ENCODE measurements around the gene WIPF2.
"Not testable (repeated sequence)": the region's sequence is repeated elsewhere in the genome, so short reads cannot be mapped to it uniquely, and the experiment has no call there.

WIPF2 gene

DNA sequence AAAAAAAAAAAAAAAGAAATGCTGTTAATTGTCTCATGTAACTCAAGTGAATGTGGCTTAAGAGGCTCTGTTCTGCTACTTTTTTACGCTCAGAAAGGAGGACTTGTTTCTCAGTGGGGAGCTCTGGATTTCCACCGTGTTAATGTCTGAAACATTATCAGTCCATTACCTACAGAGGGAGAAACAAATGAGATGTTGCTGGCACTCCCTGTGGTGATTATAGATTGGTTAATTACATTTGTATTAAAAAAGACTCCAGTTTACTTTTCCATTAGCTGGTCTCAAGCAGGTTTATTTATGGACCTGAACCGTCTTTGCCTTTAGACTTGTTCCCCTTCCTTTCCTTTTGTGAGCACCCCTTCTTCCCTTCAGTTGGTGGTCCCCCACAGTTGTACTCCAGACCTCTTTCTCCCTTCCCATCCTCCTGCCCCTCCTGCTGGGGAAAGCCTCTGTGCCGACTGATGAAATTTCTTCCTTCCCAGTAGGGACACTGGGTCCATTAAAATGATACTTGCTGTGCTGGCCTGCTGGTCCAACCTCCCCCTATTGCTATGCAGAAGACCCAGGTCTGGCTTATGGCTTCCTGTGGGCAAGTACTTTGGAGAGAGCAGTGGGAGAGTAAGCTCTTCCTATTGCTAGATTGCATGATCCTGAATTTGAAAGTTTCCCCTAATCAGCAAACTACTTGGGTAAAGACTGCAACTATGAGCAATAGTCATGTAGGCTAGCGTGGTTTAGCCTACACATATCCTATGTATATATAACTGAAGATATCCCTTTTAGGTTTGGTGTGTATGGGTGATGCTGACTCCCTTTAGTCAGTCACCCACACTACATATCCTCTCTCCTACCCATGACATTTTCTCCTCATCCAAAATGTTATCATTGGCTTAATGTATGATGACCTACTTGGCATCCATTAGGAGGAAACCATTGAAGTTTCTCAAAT, 76.7 kb downstream of the WIPF2 start:
- no peak overlapping the region for H3K4me3 ChIP-seq (ENCODE audit: low read depth, low read length)

- H3K4me3 ChIP-seq (ENCODE audit: low read depth, low read length) = no peak overlapping the region
Measured at GRCh38 chr17:40297511-40297910, 78.4 kb downstream of the WIPF2 start.

- no peak overlapping the region for H3K4me3 ChIP-seq (ENCODE audit: low read depth, low read length)
Measured at GRCh38 chr17:40298726-40299125, 79.6 kb downstream of the WIPF2 start.

DNA sequence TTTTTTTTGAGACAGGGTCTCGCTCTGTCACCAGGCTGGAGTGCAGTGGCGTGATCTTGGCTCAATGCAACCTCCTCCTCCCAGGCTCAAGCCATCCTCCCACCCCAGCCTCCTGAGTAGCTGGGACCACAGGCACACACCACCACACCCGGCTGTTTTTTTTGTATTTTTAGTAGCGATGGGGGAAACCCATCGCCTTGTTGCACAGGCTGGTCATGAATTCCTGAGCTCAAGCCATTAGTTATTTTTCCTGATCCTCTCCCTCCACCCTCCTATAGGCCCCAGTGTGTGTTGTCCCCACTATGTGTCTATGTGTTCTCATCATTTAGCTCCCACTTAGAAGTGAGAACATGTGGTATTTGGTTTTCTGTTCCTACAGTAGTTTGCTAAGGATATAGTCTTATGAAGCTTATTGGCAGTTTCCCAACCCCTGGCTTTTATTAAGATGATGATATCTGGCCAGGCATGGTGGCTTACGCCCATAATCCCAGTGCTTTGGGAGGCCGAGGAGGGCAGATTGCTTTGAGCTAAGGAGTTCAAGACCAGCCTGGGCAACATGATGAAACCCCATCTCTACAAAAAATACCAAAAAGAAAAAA, 80.2 kb downstream of the WIPF2 start:
- H3K4me3 ChIP-seq (ENCODE audit: low read depth, low read length) = not testable (repeated sequence)

- no peak overlapping the region for H3K4me3 ChIP-seq (ENCODE audit: low read depth, low read length)
Measured at GRCh38 chr17:40301315-40301714, 82.2 kb downstream of the WIPF2 start.

GRCh38 chr17:40303009-40303657, 84.0 kb downstream of the WIPF2 start:
- H3K4me3 ChIP-seq (ENCODE audit: low read depth, low read length) = no peak overlapping the region

- H3K4me3 ChIP-seq (ENCODE audit: low read depth, low read length) = no peak overlapping the region
Measured at GRCh38 chr17:40303708-40304551, 84.8 kb downstream of the WIPF2 start.

- H3K4me3 ChIP-seq (ENCODE audit: low read depth, low read length) = not testable (repeated sequence)
Measured at GRCh38 chr17:40304552-40304863, 85.4 kb downstream of the WIPF2 start.

DNA sequence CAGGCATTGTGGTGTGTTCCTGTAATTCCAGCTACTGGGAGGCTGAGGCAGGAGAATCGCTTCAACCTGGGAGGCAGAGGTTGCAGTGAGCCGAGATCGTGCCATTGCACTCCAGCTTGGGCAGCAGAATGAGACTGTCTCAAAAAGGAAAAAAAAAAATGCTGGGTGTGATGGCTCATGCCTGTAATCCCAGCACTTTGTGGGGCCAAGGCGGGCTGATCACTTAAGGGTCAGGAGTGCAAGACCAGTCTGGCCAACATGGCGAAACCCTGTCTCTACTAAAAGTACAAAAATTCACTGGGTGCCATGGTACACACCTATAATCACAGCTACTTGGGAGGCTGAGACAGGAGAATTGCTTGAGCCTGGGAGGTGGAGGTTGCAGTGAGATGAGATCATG, 85.8 kb downstream of the WIPF2 start:
- H3K4me3 ChIP-seq (ENCODE audit: low read depth, low read length) = not testable (repeated sequence)

DNA sequence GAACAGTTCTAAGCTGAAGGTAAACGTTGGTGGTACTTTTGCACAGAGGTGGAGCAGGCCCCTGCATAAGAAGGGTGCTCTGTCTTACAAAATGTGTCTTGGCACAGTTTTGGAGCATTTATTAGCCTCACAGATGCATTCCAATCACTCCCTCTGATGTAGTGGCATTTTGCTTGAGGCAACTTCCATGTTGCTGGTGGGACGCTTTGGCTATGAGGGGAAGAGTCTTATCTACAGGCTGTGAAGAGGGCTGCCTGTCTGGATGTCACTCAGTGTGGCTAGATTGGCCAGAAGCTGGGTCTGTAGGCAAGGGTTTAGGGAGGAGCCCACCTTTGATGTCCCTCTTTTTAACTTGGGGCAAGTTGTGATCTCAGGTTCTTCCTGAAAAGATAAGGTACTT, 87.3 kb downstream of the WIPF2 start:
- no peak overlapping the region for H3K4me3 ChIP-seq (ENCODE audit: low read depth, low read length)

DNA sequence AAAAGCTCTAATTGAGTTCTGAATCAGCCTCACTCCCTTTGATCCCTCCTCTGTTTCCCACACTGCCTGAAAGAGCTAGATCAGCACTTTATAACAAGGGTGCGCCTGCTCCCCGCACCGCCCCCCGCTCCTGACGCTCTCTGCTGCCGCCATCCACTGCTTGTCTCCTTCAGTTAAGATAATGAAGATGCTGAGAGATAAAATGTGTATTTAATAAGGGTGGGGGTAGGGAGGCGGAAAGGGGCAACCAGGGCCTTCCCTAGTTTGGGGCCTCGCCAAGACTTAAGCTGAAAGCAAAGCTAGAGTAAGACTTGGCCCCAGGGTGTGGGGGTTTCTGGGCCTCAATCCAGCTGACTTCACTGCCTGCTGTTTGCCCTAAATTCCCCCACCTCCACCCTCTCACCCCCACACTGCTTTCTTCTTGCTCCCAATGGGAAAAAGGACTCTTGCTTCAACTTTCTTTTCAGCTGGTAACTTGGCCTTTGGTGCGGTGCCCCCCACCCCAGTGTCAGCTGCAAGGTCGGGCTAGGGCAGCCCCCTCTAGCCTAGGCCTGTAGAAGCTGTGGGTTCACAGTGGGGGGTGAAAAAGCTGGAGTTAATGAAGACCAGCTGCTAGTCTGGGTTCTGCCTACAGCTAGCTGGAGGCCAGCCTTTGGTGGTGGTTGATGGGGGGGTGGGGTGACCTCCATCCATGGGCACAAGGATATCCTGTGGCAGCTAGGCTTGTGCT, 88.1 kb downstream of the WIPF2 start:
- no peak overlapping the region for H3K4me3 ChIP-seq (ENCODE audit: low read depth, low read length)

DNA sequence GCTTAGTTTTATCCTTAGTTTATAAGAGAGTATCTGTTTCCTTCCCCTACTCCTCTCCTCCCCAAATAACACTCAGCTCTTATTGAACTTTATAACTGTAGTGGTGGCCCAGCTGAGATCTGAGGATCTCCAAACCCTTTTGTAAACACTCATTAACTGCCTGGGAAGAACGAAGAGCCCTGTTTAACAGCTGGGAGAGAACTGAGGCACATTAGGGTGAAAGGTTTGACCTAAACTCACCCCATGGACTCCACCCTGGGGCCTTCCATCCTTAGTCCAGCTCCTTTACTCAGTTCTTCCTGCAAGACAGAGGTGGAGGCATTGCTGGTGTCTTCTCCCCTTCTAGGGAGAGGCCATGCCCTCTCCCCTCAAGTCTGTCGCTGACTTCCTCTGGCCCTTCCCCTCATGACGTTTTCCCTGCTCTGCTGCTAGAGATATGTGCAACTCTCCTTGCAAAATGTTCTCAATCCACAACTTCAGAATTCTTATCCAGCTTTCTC, 88.7 kb downstream of the WIPF2 start:
- H3K4me3 ChIP-seq (ENCODE audit: low read depth, low read length) = no peak overlapping the region

DNA sequence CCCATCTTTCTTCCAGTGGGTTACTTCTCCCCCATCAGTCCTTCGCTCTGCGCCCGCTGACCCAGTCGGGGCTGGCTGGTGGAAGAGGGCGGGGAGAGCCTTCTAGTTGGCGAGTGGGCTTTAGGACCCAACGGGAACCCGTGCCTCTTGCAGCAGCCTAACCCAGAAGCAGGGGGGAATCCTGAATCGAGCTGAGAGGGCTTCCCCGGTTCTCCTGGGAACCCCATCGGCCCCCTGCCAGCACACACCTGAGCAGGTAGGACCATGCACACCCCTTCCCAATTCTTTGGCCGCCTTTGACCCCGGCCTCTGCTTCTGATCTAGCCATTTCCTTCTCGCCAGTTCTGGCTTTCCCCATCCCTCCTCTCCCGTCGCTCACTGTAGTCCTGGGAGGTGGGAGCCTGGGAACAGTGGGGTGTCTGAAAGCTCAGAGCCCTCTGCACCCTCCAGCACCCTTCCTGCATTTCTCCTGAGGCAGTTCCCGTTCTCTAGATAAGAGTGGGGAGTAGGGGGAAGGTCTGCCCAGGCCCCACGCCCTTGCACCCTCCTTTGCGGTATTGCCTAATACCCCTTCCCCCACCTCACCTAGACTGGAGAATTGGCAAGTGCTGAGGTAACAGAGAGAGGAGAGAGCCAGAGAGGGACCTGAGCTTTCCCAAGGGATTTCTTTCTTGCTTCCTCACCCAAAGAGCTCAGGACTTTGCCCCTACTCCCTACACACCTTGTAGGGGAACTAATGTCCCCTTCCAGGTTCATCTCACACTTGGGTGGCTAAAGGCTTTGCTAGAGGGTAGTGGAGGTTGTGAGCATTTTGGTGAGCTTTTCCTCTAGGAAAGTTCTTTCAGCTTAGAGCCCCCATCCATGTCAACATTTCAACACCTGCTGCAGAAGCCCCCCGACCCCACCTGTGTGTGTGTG, 90.2 kb downstream of the WIPF2 start, which contains the start of gene RARA:
RARA (plus strand) TSS at position 150 of the 918 bp plus-strand sequence. CDS start 22,039 bp downstream, outside the sequence.
- peak within 1 kb of the TSS; percentile 64 for H3K4me3 ChIP-seq (ENCODE audit: low read depth, low read length)

DNA sequence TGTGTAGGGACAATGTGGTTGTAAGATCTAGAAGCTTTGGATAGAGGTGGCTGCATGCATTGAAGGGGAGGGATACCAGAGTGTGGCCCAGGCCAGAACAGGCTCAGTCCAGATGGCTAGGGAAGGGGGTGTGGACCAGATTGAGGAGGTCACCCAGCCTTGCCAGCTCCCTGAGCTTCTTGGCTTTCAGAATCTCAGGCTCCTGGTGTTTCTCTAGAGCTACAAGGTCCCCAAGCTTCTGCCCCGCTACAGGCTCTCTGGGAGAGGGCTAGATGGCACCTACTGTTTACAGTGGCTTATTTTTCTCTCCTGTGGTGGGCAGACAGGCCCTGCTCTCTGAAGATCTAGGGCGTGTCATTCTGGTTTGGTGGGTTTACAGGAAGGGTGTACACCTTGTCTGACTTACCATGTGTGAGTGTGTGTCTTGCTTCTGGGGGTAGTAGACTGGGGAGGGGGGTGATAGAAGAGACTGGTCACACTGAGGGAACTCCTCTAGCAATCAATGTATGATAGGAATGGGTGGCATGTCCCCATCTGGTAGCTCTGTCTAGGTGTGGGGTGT, 90.9 kb downstream of the WIPF2 start:
- no peak overlapping the region for H3K4me3 ChIP-seq (ENCODE audit: low read depth, low read length)

- no peak overlapping the region for H3K4me3 ChIP-seq (ENCODE audit: low read depth, low read length)
Measured at GRCh38 chr17:40310882-40311391, 91.8 kb downstream of the WIPF2 start.

GRCh38 chr17:40311575-40311974, 92.5 kb downstream of the WIPF2 start:
- H3K4me3 ChIP-seq (ENCODE audit: low read depth, low read length) = no peak overlapping the region

GRCh38 chr17:40312131-40312731, 93.1 kb downstream of the WIPF2 start:
- no peak overlapping the region for H3K4me3 ChIP-seq (ENCODE audit: low read depth, low read length)
